Measurements from ENCODE around the gene ARID5B. TPM values are rescaled to one million over a fixed set of nuclear protein-coding genes. Genes with fewer than 3 reads are reported as not detected.

Gene ARID5B
- polyA plus RNA-seq, 1 experiment: 137 TPM

DNA sequence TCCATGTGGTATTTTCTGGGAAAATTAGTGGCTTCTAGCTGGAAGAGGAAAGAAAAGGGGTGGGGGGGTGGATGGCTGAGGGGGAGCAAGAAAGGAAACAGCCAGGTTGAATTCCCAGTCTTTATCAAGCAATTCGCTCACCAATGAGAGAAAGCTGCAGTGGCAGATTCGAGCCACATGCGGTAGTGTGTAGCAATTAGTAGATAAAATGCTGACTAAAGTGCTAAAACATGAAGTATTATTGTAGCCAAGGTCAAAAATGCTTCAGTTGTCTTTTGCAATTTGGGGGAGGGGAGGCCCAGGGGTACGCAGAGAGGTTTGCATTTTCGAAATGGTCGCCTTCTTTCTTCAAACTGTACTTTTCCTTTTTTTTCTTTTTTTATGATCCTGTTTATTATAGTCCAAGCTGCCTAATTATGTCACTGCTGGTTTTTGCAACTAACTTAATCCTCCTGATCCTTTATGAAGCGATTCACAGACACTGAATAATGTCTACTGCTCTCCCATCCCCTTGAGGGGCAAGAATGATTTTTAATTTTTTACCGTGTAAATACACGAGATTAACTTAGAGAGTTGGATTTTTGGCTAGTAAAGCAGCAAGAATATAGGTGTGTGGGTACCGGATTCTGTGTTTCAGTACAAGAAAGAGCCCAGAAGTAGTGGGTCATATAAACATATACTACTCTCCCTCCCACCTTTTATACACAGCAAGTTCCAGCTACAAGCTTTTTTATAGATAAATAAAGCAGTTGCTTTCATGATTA lies 3.6 kb upstream of the ARID5B start:
- Histone ChIP-seq H3K27me3 (ENCODE audit: control insufficient read depth, insufficient read depth, low read length) (no peaks in the 10 kb centered on the region), H3K4me3 (ENCODE audit: low read depth, low read length) (no peak overlapping the region), H3K9me3 (ENCODE audit: control insufficient read depth, insufficient read depth, low read length) (no peaks in the 10 kb centered on the region; the same call in 1 of the 2 replicates), H3K27ac (ENCODE audit: low read depth, low read length) (no peak overlapping the region)
- CTCF ChIA-PET: interaction anchor here (0.5 to 2.0 kb wide), 17 partner anchors 14 to 790 kb away, joined by 3 to 9 read pairs (median 3); no protein-coding TSS in a partner anchor
- POLR2A ChIA-PET: interaction anchor here (0.6 kb wide), 1 partner anchor 46 kb away, joined by 7 read pairs; no protein-coding TSS in a partner anchor
- TF ChIP-seq, protein P1, sequence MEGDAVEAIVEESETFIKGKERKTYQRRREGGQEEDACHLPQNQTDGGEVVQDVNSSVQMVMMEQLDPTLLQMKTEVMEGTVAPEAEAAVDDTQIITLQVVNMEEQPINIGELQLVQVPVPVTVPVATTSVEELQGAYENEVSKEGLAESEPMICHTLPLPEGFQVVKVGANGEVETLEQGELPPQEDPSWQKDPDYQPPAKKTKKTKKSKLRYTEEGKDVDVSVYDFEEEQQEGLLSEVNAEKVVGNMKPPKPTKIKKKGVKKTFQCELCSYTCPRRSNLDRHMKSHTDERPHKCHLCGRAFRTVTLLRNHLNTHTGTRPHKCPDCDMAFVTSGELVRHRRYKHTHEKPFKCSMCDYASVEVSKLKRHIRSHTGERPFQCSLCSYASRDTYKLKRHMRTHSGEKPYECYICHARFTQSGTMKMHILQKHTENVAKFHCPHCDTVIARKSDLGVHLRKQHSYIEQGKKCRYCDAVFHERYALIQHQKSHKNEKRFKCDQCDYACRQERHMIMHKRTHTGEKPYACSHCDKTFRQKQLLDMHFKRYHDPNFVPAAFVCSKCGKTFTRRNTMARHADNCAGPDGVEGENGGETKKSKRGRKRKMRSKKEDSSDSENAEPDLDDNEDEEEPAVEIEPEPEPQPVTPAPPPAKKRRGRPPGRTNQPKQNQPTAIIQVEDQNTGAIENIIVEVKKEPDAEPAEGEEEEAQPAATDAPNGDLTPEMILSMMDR (IDR thresholded peaks at IDR 0.05; ENCODE audit: low read depth, low read length): peak; percentile 53
- DNase-seq (ENCODE audit: low read depth, low spot score): no peak

DNA sequence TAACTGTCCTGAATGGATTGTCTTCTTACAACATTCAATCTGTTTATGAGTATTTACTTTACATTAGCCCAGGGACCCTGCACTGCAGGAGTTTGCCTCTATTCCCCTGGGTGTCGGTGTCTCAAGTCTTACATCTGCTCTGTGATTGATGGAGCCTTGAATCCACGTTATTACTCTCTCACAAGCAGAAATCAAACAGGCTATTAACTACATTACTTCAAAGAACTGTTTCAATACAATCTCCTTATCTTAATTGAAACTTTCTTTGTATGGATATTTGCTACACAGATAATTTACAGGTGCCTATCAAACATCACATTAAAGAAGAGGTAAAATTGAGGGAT lies 3.1 kb upstream of the ARID5B start:
- Histone ChIP-seq H3K4me3 (ENCODE audit: low read depth, low read length) (no peak overlapping the region), H3K27ac (ENCODE audit: low read depth, low read length) (no peak overlapping the region), H3K27me3 (ENCODE audit: control insufficient read depth, insufficient read depth, low read length) (no peaks in the 10 kb centered on the region), H3K9me3 (ENCODE audit: control insufficient read depth, insufficient read depth, low read length) (peaks cover 2% of the 10 kb centered on the region; the same call in 1 of the 2 replicates)
- DNase-seq (ENCODE audit: low read depth, low spot score): no peak
- TF ChIP-seq, protein P1 (IDR thresholded peaks at IDR 0.05; ENCODE audit: low read depth, low read length): no peak
- CTCF ChIA-PET: interaction anchor here (1.9 kb wide), 1 partner anchor 140 kb away, joined by 9 read pairs; no protein-coding TSS in a partner anchor
- POLR2A ChIA-PET: interaction anchor here (0.6 kb wide), 1 partner anchor 47 kb away, joined by 7 read pairs; no protein-coding TSS in a partner anchor

DNA sequence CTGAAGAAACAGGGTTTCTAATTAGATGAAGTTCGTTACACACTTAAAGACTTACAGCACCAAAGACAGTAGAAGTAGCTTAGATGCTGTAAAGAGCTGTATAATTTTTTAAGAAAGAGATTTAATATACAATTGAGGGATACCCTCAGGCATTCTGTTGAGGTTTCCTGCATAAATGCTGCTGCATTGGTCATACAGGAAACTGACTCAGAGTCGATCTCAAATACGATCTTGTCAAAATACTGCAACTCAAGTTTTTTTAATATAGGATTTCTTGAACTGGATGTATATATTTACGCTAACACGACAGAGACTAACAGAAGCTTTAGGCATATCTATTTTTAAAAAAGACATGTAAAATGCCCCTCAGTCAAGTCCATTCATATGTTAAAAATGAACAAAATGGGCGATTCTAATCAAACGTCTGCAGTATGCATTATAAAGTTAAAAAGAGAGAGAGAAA lies 2.4 kb upstream of the ARID5B start:
- no peak for DNase-seq (ENCODE audit: low read depth, low spot score)
- Histone ChIP-seq H3K9me3 (ENCODE audit: control insufficient read depth, insufficient read depth, low read length) (peaks cover 2% of the 10 kb centered on the region; the same call in 1 of the 2 replicates), H3K27ac (ENCODE audit: low read depth, low read length) (no peak overlapping the region), H3K27me3 (ENCODE audit: control insufficient read depth, insufficient read depth, low read length) (no peaks in the 10 kb centered on the region), H3K4me3 (ENCODE audit: low read depth, low read length) (no peak overlapping the region; the same call in 1 of the 2 replicates)
- CTCF ChIA-PET: no interaction called here
- POLR2A ChIA-PET: interaction anchor here (0.7 to 1.4 kb wide), 2 partner anchors 61 to 148 kb away, joined by 3 to 5 read pairs; no protein-coding TSS in a partner anchor
- TF ChIP-seq, protein P1 (IDR thresholded peaks at IDR 0.05; ENCODE audit: low read depth, low read length): no peak

DNA sequence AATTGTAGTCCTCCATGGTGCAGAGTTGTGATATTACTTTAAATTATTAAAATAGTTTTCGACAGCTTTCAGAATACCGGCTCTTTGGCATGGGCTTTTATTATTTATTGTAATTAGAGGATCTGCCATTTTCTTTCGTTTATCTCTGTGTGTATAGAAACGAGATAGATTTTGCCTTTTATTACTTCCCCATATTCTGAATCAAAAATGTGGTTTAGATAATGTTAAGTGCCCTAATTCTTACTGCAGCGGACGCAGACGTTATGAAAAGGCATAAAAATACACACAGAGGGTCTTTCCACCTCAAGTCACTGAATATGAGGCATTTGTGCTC lies 1.9 kb upstream of the ARID5B start:
- peak overlapping the region; percentile 21 for H3K27ac ChIP-seq (ENCODE audit: low read depth, low read length)
- H3K9me3 ChIP-seq (ENCODE audit: control insufficient read depth, insufficient read depth, low read length): peaks cover 2% of the 10 kb centered on the region; the same call in 1 of the 2 replicates
- ChIA-PET POLR2A (interaction anchor here (0.7 to 1.4 kb wide), 6 partner anchors 62 to 332 kb away, joined by 3 to 6 read pairs (median 5); no protein-coding TSS in a partner anchor), CTCF (interaction anchor here (0.6 kb wide), 1 partner anchor 337 kb away, joined by 3 read pairs; no protein-coding TSS in a partner anchor)
- TF ChIP-seq, protein P1 (IDR thresholded peaks at IDR 0.05; ENCODE audit: low read depth, low read length): no peak
- no peak for DNase-seq (ENCODE audit: low read depth, low spot score)
- H3K4me3 ChIP-seq (ENCODE audit: low read depth, low read length): peak overlapping the region; percentile 82
- no peaks in the 10 kb centered on the region for H3K27me3 ChIP-seq (ENCODE audit: control insufficient read depth, insufficient read depth, low read length)

Data from AG04450 (cell line).